Stimulated activated CD8-positive, alpha-beta memory T cell treated with anti-CD3 and anti-CD28 coated beads, Interleukin-15, amount 100 ng/mL, for 24 hours (primary cell): ENCODE results near the gene RCAN2.
"Not testable (repeated sequence)": the region's sequence is repeated elsewhere in the genome, so short reads cannot be mapped to it uniquely, and the experiment has no call there.

Source experiments
- DNase-seq: peaks from one replicate; pipeline ENCODE4 v3.0.0-alpha.2; 2020; ENCODE audit warnings: low read depth

The RCAN2 gene

GRCh38 chr6:46440141-46440540 lies 51.1 kb downstream of the RCAN2 start:
- DNase-seq = no peak

GRCh38 chr6:46438245-46438644 lies 53.0 kb downstream of the RCAN2 start:
- DNase-seq = no peak

- DNase-seq = no peak
Observed at GRCh38 chr6:46437671-46438221, 53.5 kb downstream of the RCAN2 start.

- DNase-seq = no peak
Observed at GRCh38 chr6:46422619-46423018, 68.6 kb downstream of the RCAN2 start.

- no peak for DNase-seq
Observed at GRCh38 chr6:46421939-46422338, 69.3 kb downstream of the RCAN2 start.

- no peak for DNase-seq
Observed at GRCh38 chr6:46420921-46421638, 70.2 kb downstream of the RCAN2 start.

GRCh38 chr6:46419576-46420002 lies 71.7 kb downstream of the RCAN2 start:
- DNase-seq = no peak

GRCh38 chr6:46414398-46414797 lies 76.9 kb downstream of the RCAN2 start:
- no peak for DNase-seq

GRCh38 chr6:46412662-46413061 lies 78.6 kb downstream of the RCAN2 start:
- DNase-seq = no peak

GRCh38 chr6:46411456-46412197 lies 79.6 kb downstream of the RCAN2 start:
- no peak for DNase-seq

- no peak for DNase-seq
Observed at GRCh38 chr6:46410334-46410953, 80.8 kb downstream of the RCAN2 start.

- no peak for DNase-seq
Observed at GRCh38 chr6:46407776-46408530, 83.3 kb downstream of the RCAN2 start.

- no peak for DNase-seq
Observed at GRCh38 chr6:46407246-46407645, 84.0 kb downstream of the RCAN2 start.

GRCh38 chr6:46405620-46406180 lies 85.5 kb downstream of the RCAN2 start:
- DNase-seq = not testable (repeated sequence)

GRCh38 chr6:46400898-46401297 lies 90.4 kb downstream of the RCAN2 start:
- DNase-seq = no peak

GRCh38 chr6:46395530-46395929 lies 95.7 kb downstream of the RCAN2 start:
- DNase-seq = no peak

GRCh38 chr6:46393940-46394337 lies 97.3 kb downstream of the RCAN2 start:
- no peak for DNase-seq

GRCh38 chr6:46393161-46393939 lies 97.9 kb downstream of the RCAN2 start:
- no peak for DNase-seq

GRCh38 chr6:46392294-46392693 lies 99.0 kb downstream of the RCAN2 start:
- no peak for DNase-seq

GRCh38 chr6:46390153-46390876 lies 100.9 kb downstream of the RCAN2 start:
- no peak for DNase-seq
